Panc1 (cell line): ENCODE results near the gene OMA1. TPM values are rescaled to one million over a fixed set of nuclear protein-coding genes. Genes with fewer than 3 reads are reported as not detected.

ENCODE experiments used
- ATAC-seq: fragments of 200-7000 bp; cut with Tn5 transposase; 2 replicates; pipeline ENCODE4 v1.9.1; 2020; ENCODE audit warnings: mild to moderate bottlenecking, moderate library complexity
- BruUV-seq: library from RNA; stranded (reverse); fragments of 400-500 nt; replicated peaks from 2 replicates; lab custom pipeline; 2021; lab: Mats Ljungman, UMichigan
- CTCF ChIA-PET: fragments of 300-600 bp; sonication (Branson Sonifier 250); formaldehyde crosslinking; loops from one replicate; lab custom pipeline; 2022; ENCODE audit warnings: antibody characterized with exemption; lab: Charles Lee
- POLR2A ChIA-PET: fragments of 300-600 bp; sonication (Branson Sonifier 250); formaldehyde crosslinking; loops from one replicate; lab custom pipeline; 2022; ENCODE audit warnings: antibody characterized with exemption; lab: Charles Lee
- DNase-seq: peaks from one replicate; pipeline ENCODE4 v3.0.0-alpha.2; 2010; ENCODE audit warnings: low read depth, low spot score
- H3K27ac ChIP-seq: 2 replicates; pipeline ENCODE4 v1.5.1; 2011; ENCODE audit warnings: mild to moderate bottlenecking, low read length, inconsistent platforms
- H3K27me3 ChIP-seq: fragments of 200-500 bp; sonication (Bioruptor generic); 2 replicates; pipeline ENCODE4 v1.6.0; 2014; ENCODE audit warnings: low read length, inconsistent platforms; ENCODE audit not compliant: control insufficient read depth, insufficient read depth
- H3K36me3 ChIP-seq: fragments of 200-500 bp; sonication (Bioruptor generic); 2 replicates; pipeline ENCODE4 v1.5.1; 2014; ENCODE audit warnings: inconsistent platforms, mild to moderate bottlenecking, low read length, moderate library complexity; ENCODE audit not compliant: control insufficient read depth, insufficient read depth
- H3K4me1 ChIP-seq: 2 replicates; pipeline ENCODE4 v1.5.1; 2011; ENCODE audit warnings: inconsistent platforms, mild to moderate bottlenecking, low read length, moderate library complexity; ENCODE audit not compliant: control insufficient read depth, insufficient read depth
- H3K4me3 ChIP-seq, 2 experiments: 2 replicates each; pipeline ENCODE4 v1.5.1; 2011 to 2012; ENCODE audit warnings: low read depth in 2 of 2, low read length in 2 of 2, mild to moderate bottlenecking in 2 of 2, inconsistent platforms in 1 of 2, moderate library complexity in 1 of 2
- H3K9me3 ChIP-seq: fragments of 200-500 bp; sonication (Bioruptor generic); 2 replicates; pipeline ENCODE4 v1.5.1; 2014; ENCODE audit warnings: low read depth, mild to moderate bottlenecking, inconsistent platforms, low read length, moderate library complexity; ENCODE audit not compliant: control insufficient read depth, insufficient read depth
- CTCF ChIP-seq: fragments of 450-650 bp; IDR thresholded peaks from 2 replicates; pipeline ENCODE4 v1.5.1; 2017; ENCODE audit warnings: mild to moderate bottlenecking
- POLR2AphosphoS5 ChIP-seq: IDR thresholded peaks from 2 replicates; pipeline ENCODE4 v1.6.1; 2012; ENCODE audit warnings: mild to moderate bottlenecking, low read depth, low read length, moderate library complexity
- SIN3A ChIP-seq: IDR thresholded peaks from 2 replicates; pipeline ENCODE4 v1.6.1; 2012; ENCODE audit warnings: low read depth, mild to moderate bottlenecking, low read length, moderate library complexity, borderline replicate concordance; ENCODE audit not compliant: insufficient read depth
- TCF7L2 ChIP-seq: IDR thresholded peaks from 2 replicates; pipeline ENCODE4 v1.6.1; 2011; ENCODE audit warnings: mild to moderate bottlenecking, low read depth, low read length, inconsistent platforms
- in situ Hi-C: cut with HindIII; loops from 2 replicates; pipeline ENCODE4 v1.10.0; 2016; ENCODE audit warnings: low sequenced_read_pairs, low pct_unique_long_range_greater_than_20kb
- intact Hi-C: fragments of 100-400 bp; cut with micrococcal nuclease; formaldehyde crosslinking; loops from one replicate; pipeline ENCODE4 v1.10.0; 2022; ENCODE audit not compliant: unreplicated experiment
- total RNA-seq: library from RNA; stranded (reverse); gene quantifications from one replicate; pipeline ENCODE4 v1.2.1, GENCODE V29; 2021; ENCODE audit not compliant: unreplicated experiment
- TF ChIP-seq, protein P1 (sequence below), 2 experiments: IDR thresholded peaks; 2 replicates each; pipeline ENCODE4 v1.6.1; 2011 to 2012; ENCODE audit warnings: low read depth in 2 of 2, control low read depth in 1 of 2, low read length in 1 of 2, mild to moderate bottlenecking in 1 of 2, moderate library complexity in 1 of 2; ENCODE audit not compliant: insufficient read depth in 1 of 2

The OMA1 gene
- total RNA-seq, 1 experiment from 2014 or later: 16.6 TPM

GRCh38 chr1:58441699-58442098, 104.8 kb downstream of the OMA1 start:
- DNase-seq (no peak), ATAC-seq (no peak)
- intact Hi-C loops (no loop called here), in situ Hi-C loops (no loop called here)
- H3K27ac ChIP-seq: no peak overlapping the region
- ChIA-PET POLR2A (no interaction called here), CTCF (no interaction called here)
- no peaks in the 10 kb centered on the region for H3K27me3 ChIP-seq
- no peak for TF ChIP-seq SIN3A
- no peak for TF ChIP-seq POLR2AphosphoS5
- TF ChIP-seq CTCF: no peak
- no peak for TF ChIP-seq TCF7L2
- TF ChIP-seq, protein P1, sequence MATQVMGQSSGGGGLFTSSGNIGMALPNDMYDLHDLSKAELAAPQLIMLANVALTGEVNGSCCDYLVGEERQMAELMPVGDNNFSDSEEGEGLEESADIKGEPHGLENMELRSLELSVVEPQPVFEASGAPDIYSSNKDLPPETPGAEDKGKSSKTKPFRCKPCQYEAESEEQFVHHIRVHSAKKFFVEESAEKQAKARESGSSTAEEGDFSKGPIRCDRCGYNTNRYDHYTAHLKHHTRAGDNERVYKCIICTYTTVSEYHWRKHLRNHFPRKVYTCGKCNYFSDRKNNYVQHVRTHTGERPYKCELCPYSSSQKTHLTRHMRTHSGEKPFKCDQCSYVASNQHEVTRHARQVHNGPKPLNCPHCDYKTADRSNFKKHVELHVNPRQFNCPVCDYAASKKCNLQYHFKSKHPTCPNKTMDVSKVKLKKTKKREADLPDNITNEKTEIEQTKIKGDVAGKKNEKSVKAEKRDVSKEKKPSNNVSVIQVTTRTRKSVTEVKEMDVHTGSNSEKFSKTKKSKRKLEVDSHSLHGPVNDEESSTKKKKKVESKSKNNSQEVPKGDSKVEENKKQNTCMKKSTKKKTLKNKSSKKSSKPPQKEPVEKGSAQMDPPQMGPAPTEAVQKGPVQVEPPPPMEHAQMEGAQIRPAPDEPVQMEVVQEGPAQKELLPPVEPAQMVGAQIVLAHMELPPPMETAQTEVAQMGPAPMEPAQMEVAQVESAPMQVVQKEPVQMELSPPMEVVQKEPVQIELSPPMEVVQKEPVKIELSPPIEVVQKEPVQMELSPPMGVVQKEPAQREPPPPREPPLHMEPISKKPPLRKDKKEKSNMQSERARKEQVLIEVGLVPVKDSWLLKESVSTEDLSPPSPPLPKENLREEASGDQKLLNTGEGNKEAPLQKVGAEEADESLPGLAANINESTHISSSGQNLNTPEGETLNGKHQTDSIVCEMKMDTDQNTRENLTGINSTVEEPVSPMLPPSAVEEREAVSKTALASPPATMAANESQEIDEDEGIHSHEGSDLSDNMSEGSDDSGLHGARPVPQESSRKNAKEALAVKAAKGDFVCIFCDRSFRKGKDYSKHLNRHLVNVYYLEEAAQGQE (IDR thresholded peaks at IDR 0.05; ENCODE audit: insufficient read depth in 1 of 2, low read depth in 2 of 2, low read length in 1 of 2): no peak
- no peaks in the 10 kb centered on the region for H3K4me1 ChIP-seq
- no TSS peak for BruUV-seq
- H3K9me3 ChIP-seq: no peaks in the 10 kb centered on the region
- H3K36me3 ChIP-seq: no peaks in the 10 kb centered on the region
- no peak overlapping the region for H3K4me3 ChIP-seq

- H3K9me3 ChIP-seq: no peaks in the 10 kb centered on the region
- ChIA-PET POLR2A (no interaction called here), CTCF (no interaction called here)
- no peaks in the 10 kb centered on the region for H3K4me1 ChIP-seq
- ATAC-seq: no peak
- in situ Hi-C loops: no loop called here
- H3K4me3 ChIP-seq: no peak overlapping the region
- no TSS peak for BruUV-seq
- H3K27ac ChIP-seq: no peak overlapping the region
- H3K36me3 ChIP-seq: no peaks in the 10 kb centered on the region
- TF ChIP-seq, protein P1 (IDR thresholded peaks at IDR 0.05; ENCODE audit: insufficient read depth in 1 of 2, low read depth in 2 of 2, low read length in 1 of 2): no peak
- no peaks in the 10 kb centered on the region for H3K27me3 ChIP-seq
- intact Hi-C loops: no loop called here
- no peak for DNase-seq
Measured at GRCh38 chr1:58440696-58441095, 105.8 kb downstream of the OMA1 start.
